CD4-positive, alpha-beta T cell (primary cell): ENCODE results near the gene HSDL1. TPM values are rescaled to one million over a fixed set of nuclear protein-coding genes. Genes with fewer than 3 reads are reported as not detected.
A peak's percentile ranks its signal among the peaks of the same experiment; 100 is the strongest.

Source experiments
- ATAC-seq: fragments of 200-7000 bp; cut with Tn5 transposase; one replicate; pipeline ENCODE4 v1.10.0; 2022; ENCODE audit warnings: mild to moderate bottlenecking; ENCODE audit not compliant: poor library complexity
- CTCF ChIA-PET: fragments of 350-600 bp; sonication (Branson Sonifier 250); formaldehyde crosslinking; loops from one replicate; lab custom pipeline; 2021; ENCODE audit warnings: antibody characterized with exemption, inconsistent platforms; lab: Charles Lee
- POLR2A ChIA-PET: fragments of 350-600 bp; sonication (Branson Sonifier 250); formaldehyde crosslinking; loops from one replicate; lab custom pipeline; 2021; ENCODE audit warnings: antibody characterized with exemption, inconsistent platforms; lab: Charles Lee
- DNase-seq, 14 experiments: peaks; one replicate each; pipeline ENCODE4 v3.0.0-alpha.2; 2013 to 2020; ENCODE audit warnings: mixed read lengths in 2 of 14
- H3K27ac ChIP-seq, 2 donors: one replicate each; pipeline versions ENCODE4 v1.5.1 to v1.7.0; 2013; ENCODE audit warnings: low read length in 2 of 2, low read depth in 1 of 2, mild to moderate bottlenecking in 1 of 2
- H3K27me3 ChIP-seq, 2 experiments: 1 replicate in 1 of 2; 2 replicates in 1 of 2; pipeline versions ENCODE4 v1.6.1 to v1.7.0; 2013; ENCODE audit warnings: low read length in 2 of 2, control low read depth in 1 of 2, mild to moderate bottlenecking in 1 of 2, moderate library complexity in 1 of 2; ENCODE audit not compliant: insufficient read depth in 2 of 2, control insufficient read depth in 1 of 2
- H3K36me3 ChIP-seq: one replicate; pipeline ENCODE4 v1.6.1; 2013; ENCODE audit warnings: low read length, control low read depth; ENCODE audit not compliant: insufficient read depth
- H3K4me1 ChIP-seq: one replicate; pipeline ENCODE4 v1.6.1; 2013; ENCODE audit warnings: low read length, control low read depth; ENCODE audit not compliant: insufficient read depth
- H3K4me3 ChIP-seq: one replicate; pipeline ENCODE4 v1.5.1; 2013; ENCODE audit warnings: mild to moderate bottlenecking, low read length, moderate library complexity
- H3K9me3 ChIP-seq, 2 experiments: 1 replicate in 1 of 2; 2 replicates in 1 of 2; pipeline versions ENCODE4 v1.6.1 to v1.7.0; 2013; ENCODE audit warnings: low read length in 2 of 2, mild to moderate bottlenecking in 2 of 2, control low read depth in 1 of 2, moderate library complexity in 1 of 2; ENCODE audit not compliant: control insufficient read depth in 1 of 2, insufficient read depth in 1 of 2
- H3K27ac Mint-ChIP-seq: one replicate; pipeline ENCODE4 v1.8.0; 2020; ENCODE audit warnings: mixed read lengths
- H3K27me3 Mint-ChIP-seq: one replicate; pipeline ENCODE4 v1.8.0; 2021; ENCODE audit warnings: mixed read lengths
- H3K36me3 Mint-ChIP-seq: one replicate; pipeline ENCODE4 v1.8.0; 2021; ENCODE audit warnings: low read depth, mixed read lengths
- H3K4me1 Mint-ChIP-seq: one replicate; pipeline ENCODE4 v1.8.0; 2021; ENCODE audit warnings: low read depth, mixed read lengths
- H3K4me3 Mint-ChIP-seq: one replicate; pipeline ENCODE4 v1.8.0; 2020; ENCODE audit warnings: mild to moderate bottlenecking, mixed read lengths
- H3K9me3 Mint-ChIP-seq: one replicate; pipeline ENCODE4 v1.8.0; 2020; ENCODE audit warnings: mixed read lengths
- CTCF ChIP-seq: fragments of 200-600 bp; IDR thresholded peaks from one replicate; pipeline ENCODE4 v1.8.0; 2022; ENCODE audit warnings: antibody characterized with exemption, mild to moderate bottlenecking
- intact Hi-C, 2 experiments: fragments of 100-400 bp; cut with DNase I in 1 of 2; cut with micrococcal nuclease in 1 of 2; formaldehyde crosslinking; loops; one replicate each; pipeline versions ENCODE4 v1.15.1 to v1.9.0; 2023 to 2025; cut with DNase I, micrococcal nuclease
- total RNA-seq, 174 experiments: library from RNA in 2 of 174; stranded (reverse) in 2 of 174; gene quantifications; one replicate each; pipeline ENCODE4 v1.2.3 and lab custom pipeline; 2021 to 2026

Gene HSDL1
- total RNA-seq, 2 experiments from 2014 or later: 9.4 to 12.1 TPM

GRCh38 chr16:84087466-84088151 lies 57.4 kb downstream of the HSDL1 start:
- Mint-ChIP-seq H3K27ac (peak overlapping the region; percentile 66), H3K36me3 (peaks cover 91% of the 10 kb centered on the region), H3K27me3 (no peaks in the 10 kb centered on the region), H3K4me3 (no peak overlapping the region), H3K4me1 (peaks cover 51% of the 10 kb centered on the region), H3K9me3 (no peaks in the 10 kb centered on the region)
- Histone ChIP-seq H3K4me3 (no peak overlapping the region), H3K36me3 (peaks cover 84% of the 10 kb centered on the region), H3K4me1 (peaks cover 28% of the 10 kb centered on the region), H3K27me3 (no peaks in the 10 kb centered on the region), H3K9me3 (no peaks in the 10 kb centered on the region), H3K27ac (no peak overlapping the region)
- ATAC-seq (no peak), DNase-seq (no peak)
- intact Hi-C loops: loop anchor here in 1 of 2 experiments (1.0 to 2.0 kb wide), 2 partner anchors 29 to 57 kb away; partner anchors contain the start of gene MBTPS1
- no peak for TF ChIP-seq CTCF
- ChIA-PET POLR2A (interaction anchor here (1.0 to 3.1 kb wide), 2 partner anchors 29 to 99 kb away, joined by 3 to 13 read pairs; partner anchors contain the start of genes MBTPS1 and TAF1C), CTCF (interaction anchor here (0.7 to 6.6 kb wide), 4 partner anchors 29 to 505 kb away, joined by 3 to 65 read pairs (median 9); partner anchors contain the start of genes DNAAF1, HSDL1, MBTPS1 and TAF1C)

GRCh38 chr16:84087001-84087400 lies 58.0 kb downstream of the HSDL1 start:
- Histone ChIP-seq H3K27ac (no peak overlapping the region), H3K36me3 (peaks cover 84% of the 10 kb centered on the region), H3K4me3 (no peak overlapping the region), H3K9me3 (no peaks in the 10 kb centered on the region), H3K4me1 (peaks cover 28% of the 10 kb centered on the region), H3K27me3 (no peaks in the 10 kb centered on the region)
- DNase-seq (no peak), ATAC-seq (no peak)
- POLR2A ChIA-PET: interaction anchor here (1.0 to 3.1 kb wide), 3 partner anchors 30 to 100 kb away, joined by 3 to 13 read pairs (median 8); partner anchors contain the start of genes MBTPS1 and TAF1C
- CTCF ChIA-PET: interaction anchor here (0.6 to 6.6 kb wide), 4 partner anchors 10 to 506 kb away, joined by 3 to 65 read pairs (median 8); partner anchors contain the start of genes MBTPS1 and TAF1C
- Mint-ChIP-seq H3K27me3 (no peaks in the 10 kb centered on the region), H3K4me3 (no peak overlapping the region), H3K9me3 (no peaks in the 10 kb centered on the region), H3K27ac (peak overlapping the region; percentile 66), H3K36me3 (peaks cover 91% of the 10 kb centered on the region), H3K4me1 (peaks cover 51% of the 10 kb centered on the region)
- TF ChIP-seq CTCF: no peak
- intact Hi-C loops: no loop called here

GRCh38 chr16:84086341-84086740 lies 58.6 kb downstream of the HSDL1 start:
- Mint-ChIP-seq H3K4me3 (no peak overlapping the region), H3K27me3 (no peaks in the 10 kb centered on the region), H3K4me1 (peaks cover 51% of the 10 kb centered on the region), H3K36me3 (peaks cover 91% of the 10 kb centered on the region), H3K9me3 (no peaks in the 10 kb centered on the region), H3K27ac (peak overlapping the region; percentile 37)
- peaks cover 84% of the 10 kb centered on the region for H3K36me3 ChIP-seq
- no peak overlapping the region for H3K4me3 ChIP-seq
- H3K4me1 ChIP-seq: peaks cover 28% of the 10 kb centered on the region
- no peak for DNase-seq
- ChIA-PET POLR2A (interaction anchor here (1.3 to 2.9 kb wide), 2 partner anchors 30 to 101 kb away, joined by 5 to 8 read pairs; partner anchors contain the start of genes MBTPS1 and TAF1C), CTCF (interaction anchor here (0.6 to 6.6 kb wide), 2 partner anchors 9 to 101 kb away, joined by 3 to 65 read pairs; partner anchors contain the start of gene TAF1C)
- no peak for TF ChIP-seq CTCF
- no peak for ATAC-seq
- no peaks in the 10 kb centered on the region for H3K9me3 ChIP-seq
- no peak overlapping the region for H3K27ac ChIP-seq
- intact Hi-C loops: no loop called here
- H3K27me3 ChIP-seq: no peaks in the 10 kb centered on the region
